Activated CD8-positive, alpha-beta memory T cell treated with anti-CD3 and anti-CD28 coated beads for 36 hours (primary cell): ENCODE measurements around the gene SMIM13. TPM values are rescaled to one million over a fixed set of nuclear protein-coding genes. Genes with fewer than 3 reads are reported as not detected.
"Not testable (repeated sequence)": the region's sequence is repeated elsewhere in the genome, so short reads cannot be mapped to it uniquely, and the experiment has no call there.

Source experiments
- CTCF ChIA-PET: fragments of 350-600 bp; sonication (Branson Sonifier 250); formaldehyde crosslinking; loops from one replicate; lab custom pipeline; 2021; ENCODE audit warnings: antibody characterized with exemption; lab: Charles Lee
- POLR2A ChIA-PET: fragments of 350-600 bp; sonication (Branson Sonifier 250); formaldehyde crosslinking; loops from one replicate; lab custom pipeline; 2021; ENCODE audit warnings: antibody characterized with exemption; lab: Charles Lee
- total RNA-seq, 2 experiments: library from RNA; stranded (reverse); gene quantifications; one replicate each; pipeline ENCODE4 v1.2.3, GENCODE V29; 2021

SMIM13 gene
- total RNA-seq, 2 experiments from 2014 or later: 17.9 to 18.1 TPM

DNA sequence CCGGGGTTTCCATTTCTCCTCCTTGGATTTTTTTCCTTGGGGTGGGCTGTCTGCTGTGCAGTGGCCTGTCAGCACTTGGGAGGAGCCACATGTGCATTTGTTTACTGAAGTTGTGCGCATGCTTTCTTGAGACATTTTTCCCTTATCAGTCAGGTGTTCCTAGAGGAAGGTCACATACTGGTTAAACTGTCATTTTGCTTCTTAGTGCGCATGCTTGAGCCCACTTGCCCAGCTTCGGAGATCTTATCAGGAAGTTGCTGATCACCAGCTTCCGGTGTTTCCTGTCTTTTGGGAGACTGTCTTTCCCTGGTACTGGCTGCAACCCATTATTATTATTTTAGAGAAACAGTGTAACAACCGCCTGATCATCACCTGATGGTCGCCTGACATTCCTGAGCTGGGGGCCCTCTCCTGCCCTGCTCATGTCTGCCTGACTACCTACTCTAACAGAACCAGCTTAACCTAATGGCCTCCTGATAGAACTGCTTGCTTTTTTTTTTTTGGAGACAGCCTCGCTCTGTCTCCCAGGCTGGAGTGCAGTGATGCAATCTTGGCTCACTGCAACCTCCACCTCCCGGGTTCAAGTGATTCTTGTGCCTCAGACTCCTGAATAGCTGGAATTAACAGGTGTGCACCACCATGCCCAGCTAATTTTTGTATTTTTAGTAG, 18.3 kb downstream of the SMIM13 start:
- ChIA-PET POLR2A (no interaction called here), CTCF (interaction anchor here (0.6 kb wide), 1 partner anchor 31 kb away, joined by 3 read pairs; no protein-coding TSS in a partner anchor)

DNA sequence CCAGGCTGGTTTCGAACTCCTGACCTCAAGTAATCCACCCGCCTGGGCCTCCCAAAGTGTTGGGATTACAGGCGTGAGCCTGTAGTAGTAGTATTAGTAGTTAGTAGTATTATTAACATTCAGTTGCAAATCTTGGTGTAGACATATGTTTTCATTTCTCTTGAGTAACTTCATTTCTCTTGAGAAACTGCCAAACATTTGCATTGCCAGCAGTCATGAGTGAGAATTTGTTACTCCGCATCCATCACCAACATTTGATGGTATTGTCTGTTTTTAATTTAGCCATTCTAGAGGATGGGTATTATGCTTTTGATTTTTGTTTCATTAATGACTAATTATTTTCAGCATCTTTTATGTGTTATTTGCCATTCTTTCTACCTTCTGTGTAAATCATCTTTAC, 19.4 kb downstream of the SMIM13 start:
- POLR2A ChIA-PET: no interaction called here

DNA sequence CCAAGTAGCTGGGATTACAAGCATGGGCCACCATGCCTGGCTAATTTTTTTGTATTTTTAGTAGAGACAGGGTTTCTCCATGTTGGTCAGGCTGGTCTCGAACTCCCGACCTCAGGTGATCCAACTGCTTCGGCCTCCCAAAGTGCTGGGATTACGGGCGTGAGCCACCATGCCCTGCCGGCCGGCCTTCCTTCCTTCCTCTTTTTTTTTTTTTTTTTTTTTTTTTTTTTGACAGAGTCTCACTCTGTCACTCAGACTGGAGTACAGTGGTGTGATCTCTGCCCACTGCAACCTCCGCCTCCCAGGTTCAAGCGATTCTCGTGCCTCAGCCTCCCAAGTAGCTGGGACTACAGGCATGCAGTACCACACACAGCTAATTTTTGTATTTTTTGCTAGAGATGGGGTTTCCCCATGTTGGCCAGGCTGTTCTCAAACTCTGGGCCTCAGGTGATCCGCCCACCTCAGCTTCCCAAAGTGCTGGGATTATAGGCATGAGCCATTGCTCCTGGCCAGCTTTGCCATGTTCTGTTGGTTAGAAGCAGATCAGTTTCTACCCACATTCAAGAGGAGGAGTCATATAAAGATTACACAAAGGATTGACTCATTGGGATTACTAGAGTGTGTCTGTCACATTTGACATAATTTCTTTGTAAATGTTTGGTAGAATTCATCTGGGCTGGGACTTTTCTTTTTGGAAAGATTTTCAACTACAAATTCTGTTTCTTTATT, 22.3 kb downstream of the SMIM13 start:
- CTCF ChIA-PET: interaction anchor here (0.6 to 1.4 kb wide), 2 partner anchors 19 to 380 kb away, joined by 3 read pairs; no protein-coding TSS in a partner anchor
- POLR2A ChIA-PET: not testable (repeated sequence)

More for the DNA sequence above, 19.4 kb downstream of the SMIM13 start:
- CTCF ChIA-PET: no interaction called here

DNA sequence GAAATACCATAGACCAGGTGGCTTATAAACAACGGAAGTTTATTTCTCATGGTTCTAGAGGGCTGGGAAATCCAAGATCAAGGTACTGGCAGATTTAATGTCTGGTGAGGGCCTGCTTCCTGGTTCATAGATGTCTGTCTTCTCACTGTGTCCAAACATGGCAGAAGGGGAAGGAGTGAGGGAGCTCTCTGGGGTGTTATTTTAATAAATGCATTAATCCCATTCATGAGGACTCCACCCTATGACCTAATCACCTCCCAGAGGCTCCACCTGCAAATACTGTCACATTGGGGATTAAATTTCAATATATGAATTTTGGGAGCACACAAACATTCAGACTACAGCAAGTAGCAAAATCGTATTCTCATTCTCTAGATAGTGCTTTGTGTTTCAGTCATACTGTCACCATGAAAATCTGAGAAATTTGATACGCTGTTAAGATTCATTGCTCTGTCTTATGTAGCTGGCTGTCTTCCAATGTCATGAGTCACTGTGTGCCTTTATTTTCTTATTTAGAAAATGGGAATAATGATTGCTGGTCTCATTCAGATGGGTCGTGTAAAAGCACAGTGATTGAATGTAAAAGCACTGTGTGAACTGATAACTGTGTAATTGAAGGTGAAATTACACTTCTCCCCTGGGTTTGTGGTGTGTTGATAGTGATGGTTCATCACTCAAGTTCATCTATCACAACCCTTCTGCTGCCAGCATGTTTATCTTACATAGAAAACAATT, 26.8 kb downstream of the SMIM13 start:
- ChIA-PET CTCF (interaction anchor here (0.9 kb wide), 1 partner anchor 376 kb away, joined by 3 read pairs; no protein-coding TSS in a partner anchor), POLR2A (no interaction called here)

DNA sequence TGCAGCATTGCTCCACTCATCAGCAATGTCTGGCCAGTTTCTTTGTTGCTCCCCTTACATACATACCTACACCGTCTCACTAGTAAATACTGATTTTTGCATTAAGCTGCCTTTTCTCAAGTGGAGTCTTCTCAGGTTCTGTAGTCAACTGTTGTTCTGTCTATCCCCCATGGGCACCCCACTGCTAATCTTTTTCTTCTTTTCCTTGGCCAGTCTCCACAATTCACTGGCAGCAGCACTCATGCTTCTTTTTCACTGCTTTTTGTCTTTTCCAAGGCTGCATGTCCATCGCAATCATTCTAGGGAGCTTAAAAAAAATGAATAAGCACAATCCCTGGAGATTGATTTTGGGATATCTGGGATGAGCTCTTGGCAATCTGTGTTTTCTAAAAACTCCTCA, 28.2 kb downstream of the SMIM13 start:
- ChIA-PET POLR2A (no interaction called here), CTCF (no interaction called here)

DNA sequence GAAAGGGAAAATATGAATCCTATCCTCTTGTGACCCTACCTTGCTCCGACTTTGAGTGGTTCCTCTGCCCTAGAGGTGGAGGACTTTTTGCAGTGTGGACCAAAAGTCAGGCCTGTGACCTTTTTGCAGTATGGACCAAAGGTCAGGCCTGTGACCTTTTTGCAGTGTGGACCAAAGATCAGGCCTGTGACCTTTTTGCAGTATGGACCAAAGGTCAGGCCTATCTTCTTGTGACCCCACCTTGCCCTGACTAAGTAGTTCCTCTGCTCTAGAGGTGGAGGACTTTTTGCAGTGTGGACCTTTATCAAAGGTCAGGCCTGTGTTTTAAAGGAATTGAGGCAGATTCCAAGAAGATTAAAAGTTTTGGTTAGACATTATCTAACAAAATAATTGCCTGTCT, 28.7 kb downstream of the SMIM13 start:
- POLR2A ChIA-PET: no interaction called here

DNA sequence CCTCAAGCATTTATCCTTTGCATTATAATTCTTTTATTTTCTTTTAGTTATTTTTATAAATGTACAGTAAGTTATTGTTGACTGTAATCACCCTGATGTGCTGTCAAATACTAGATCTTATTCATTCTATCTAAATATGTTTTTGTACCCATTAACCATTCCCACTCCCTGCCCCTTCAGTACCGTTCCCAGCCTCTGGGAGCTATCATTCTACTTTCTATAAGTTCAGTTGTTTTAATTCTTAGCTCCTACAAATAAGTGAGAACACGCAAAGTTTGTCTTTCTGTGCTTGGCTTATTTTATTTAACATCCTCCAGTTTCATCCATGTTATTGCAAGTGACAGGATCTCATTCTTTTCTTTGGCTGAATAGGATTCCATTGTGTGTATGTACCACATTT, 30.3 kb downstream of the SMIM13 start:
- ChIA-PET CTCF (interaction anchor here (0.6 kb wide), 1 partner anchor 72 kb away, joined by 3 read pairs; no protein-coding TSS in a partner anchor), POLR2A (interaction anchor here (0.5 kb wide), 1 partner anchor 24 kb away, joined by 4 read pairs; no protein-coding TSS in a partner anchor)

More for the DNA sequence above, 28.7 kb downstream of the SMIM13 start:
- CTCF ChIA-PET: no interaction called here

DNA sequence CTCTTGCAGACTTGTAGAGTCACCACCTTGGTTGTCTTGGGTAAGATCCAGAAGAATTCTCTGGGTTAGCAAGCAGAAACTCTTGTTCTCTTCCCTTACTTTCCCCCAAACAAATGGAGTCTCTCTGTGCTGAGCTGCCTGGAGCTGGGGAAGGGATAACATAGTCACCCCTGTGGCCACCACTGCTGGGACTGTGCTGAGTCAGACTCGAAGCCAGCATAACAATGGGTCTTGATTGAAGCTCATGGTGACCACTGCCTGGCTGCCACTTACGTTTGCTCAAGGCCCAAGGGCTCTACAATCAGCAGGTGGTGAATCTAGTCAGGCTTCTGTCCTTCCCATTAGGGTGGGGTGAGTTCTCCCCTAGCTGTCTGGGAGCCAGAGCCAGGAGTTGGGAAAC, 33.2 kb downstream of the SMIM13 start:
- CTCF ChIA-PET: no interaction called here
- POLR2A ChIA-PET: no interaction called here

DNA sequence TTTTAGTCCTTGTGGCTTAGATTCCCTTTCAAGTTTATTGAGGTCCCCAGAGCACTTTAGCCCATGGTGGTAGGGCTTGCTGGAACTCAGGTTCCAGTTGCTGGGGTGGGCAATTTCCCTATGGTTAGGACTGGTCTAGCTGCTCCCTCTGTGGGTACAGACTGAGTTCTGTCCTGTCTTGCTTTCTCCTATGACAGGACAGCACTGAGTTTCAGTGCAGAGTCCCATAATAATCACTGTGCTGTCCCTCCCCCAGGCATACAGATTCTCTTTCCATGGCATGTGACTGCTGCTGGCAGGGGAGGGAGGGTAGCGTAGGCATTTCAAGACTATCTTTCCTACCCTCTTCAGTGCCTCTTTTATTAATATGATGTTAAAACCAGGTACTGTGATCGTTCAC, 35.0 kb downstream of the SMIM13 start:
- ChIA-PET CTCF (no interaction called here), POLR2A (no interaction called here)

DNA sequence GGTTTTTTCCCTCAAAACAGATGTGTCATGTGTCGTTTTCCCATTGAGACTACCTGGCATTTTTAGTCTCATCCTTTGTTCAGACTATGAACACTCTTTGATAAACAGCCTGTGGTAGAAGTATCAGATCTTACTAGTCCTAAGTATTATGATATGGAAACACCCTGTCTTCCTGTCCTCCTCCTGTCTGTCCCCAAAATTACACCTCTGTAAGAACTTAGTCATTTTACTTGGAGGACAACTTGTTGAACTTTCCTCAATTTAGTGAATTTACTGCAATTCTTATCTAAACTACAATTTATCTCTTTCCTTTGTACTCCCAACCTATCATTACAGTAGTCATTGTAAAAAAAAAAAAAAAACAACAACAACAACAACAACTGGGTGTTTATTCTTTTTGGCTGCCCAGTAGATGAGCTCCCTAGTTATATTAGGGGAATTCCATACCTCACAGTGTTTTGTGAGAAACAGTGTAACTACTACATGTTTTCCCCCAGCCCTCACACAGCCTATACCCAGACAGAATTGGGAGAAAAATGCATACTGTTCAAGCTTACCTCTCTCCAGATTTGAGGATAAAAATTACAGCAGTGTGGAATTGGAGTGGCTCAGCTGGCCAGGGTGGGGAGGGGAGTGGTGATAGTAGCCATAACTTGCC, 36.4 kb downstream of the SMIM13 start:
- ChIA-PET POLR2A (no interaction called here), CTCF (no interaction called here)

DNA sequence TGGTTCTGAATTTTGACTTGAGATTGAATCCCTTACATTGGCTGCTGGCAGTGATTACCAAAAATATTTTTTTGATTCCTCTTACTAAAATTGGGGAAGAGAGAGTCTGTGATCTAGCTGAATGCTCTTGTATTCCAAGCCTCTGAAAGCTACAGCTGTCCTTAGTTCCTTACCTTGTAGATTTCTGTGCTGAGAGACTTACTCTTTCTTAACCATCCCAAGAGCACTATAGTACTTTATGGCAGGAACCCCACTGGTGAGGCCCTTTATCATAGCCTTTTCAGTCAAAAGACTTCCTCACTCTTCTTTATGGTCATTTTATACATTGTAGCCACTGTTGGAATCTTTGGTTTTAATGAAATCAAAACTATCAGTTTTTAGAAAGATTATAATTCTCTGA, 37.0 kb downstream of the SMIM13 start:
- POLR2A ChIA-PET: no interaction called here
- CTCF ChIA-PET: interaction anchor here (1.2 kb wide), 1 partner anchor 13 kb away, joined by 4 read pairs; no protein-coding TSS in a partner anchor

DNA sequence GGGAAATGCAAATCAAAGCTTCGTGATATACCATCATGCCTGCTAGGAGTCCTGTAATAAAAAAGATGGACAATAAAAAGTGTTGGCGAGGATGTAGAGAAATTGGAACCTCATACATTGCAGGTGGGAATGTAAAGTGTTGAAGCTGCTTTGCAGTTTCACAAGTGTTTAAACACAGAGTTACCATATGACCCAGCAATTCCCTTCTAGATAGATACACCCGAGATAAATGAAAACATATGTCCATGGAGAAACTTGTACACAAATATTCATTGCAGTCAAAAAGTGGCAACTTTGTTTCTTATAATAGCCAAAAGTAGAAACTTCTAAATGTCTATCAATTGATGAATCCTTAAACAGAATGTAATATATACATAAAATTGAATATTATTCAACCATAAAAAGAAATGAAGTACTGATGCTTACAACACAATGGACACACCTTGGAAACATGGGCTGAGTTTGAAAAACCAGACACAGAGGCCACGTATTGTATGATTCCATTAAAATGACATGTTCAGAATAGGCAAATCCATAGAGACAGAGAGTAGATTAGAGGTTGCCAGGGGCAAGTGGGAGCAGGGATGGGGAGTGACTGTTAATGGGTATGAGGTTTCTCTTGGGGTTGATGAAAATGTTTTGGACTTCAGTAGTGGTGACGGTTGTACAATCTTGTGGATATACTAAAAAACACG, 38.7 kb downstream of the SMIM13 start:
- ChIA-PET CTCF (interaction anchor here (0.9 kb wide), 1 partner anchor 12 kb away, joined by 3 read pairs; no protein-coding TSS in a partner anchor), POLR2A (no interaction called here)

DNA sequence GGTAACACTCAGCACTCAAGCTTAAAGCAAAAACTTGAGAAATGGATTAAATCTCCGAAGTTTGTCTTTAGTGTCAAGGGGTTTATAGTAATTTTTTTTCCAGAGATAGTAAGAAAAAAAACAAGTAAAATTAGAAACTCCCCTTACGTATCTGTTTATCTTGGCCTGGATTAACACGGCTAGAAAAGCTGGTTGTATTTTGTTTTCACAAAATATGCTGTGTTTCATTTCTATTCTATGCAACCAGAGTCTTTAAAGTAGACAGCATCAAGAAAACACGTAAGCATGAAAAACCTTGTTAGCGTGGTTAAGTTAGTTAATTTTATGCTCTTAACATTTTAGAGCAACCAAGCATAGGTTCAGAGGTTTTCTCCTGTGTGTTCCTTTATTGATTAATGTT, 39.6 kb downstream of the SMIM13 start:
- ChIA-PET CTCF (no interaction called here), POLR2A (interaction anchor here (0.6 kb wide), 1 partner anchor 32 kb away, joined by 3 read pairs; no protein-coding TSS in a partner anchor)

DNA sequence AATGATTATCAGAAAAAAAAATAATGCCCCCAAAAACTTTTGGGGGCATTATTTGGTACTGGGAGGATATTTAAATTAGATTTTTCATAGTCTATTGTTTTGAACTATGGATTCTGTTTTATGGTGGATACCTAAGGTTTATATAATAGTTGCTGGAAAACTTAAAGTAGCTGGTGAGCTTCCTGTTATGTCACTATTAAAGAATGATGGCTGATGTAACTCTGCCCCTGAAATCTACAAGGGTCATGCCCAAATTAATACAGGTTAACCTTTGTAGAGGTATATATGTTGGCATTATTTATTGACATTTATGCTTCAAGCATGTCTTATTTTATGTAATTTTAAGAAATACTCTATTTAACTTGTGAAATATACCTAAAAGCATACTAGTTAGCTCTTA, 43.2 kb downstream of the SMIM13 start:
- ChIA-PET POLR2A (interaction anchor here (0.6 kb wide), 1 partner anchor 86 kb away, joined by 3 read pairs; no protein-coding TSS in a partner anchor), CTCF (no interaction called here)

DNA sequence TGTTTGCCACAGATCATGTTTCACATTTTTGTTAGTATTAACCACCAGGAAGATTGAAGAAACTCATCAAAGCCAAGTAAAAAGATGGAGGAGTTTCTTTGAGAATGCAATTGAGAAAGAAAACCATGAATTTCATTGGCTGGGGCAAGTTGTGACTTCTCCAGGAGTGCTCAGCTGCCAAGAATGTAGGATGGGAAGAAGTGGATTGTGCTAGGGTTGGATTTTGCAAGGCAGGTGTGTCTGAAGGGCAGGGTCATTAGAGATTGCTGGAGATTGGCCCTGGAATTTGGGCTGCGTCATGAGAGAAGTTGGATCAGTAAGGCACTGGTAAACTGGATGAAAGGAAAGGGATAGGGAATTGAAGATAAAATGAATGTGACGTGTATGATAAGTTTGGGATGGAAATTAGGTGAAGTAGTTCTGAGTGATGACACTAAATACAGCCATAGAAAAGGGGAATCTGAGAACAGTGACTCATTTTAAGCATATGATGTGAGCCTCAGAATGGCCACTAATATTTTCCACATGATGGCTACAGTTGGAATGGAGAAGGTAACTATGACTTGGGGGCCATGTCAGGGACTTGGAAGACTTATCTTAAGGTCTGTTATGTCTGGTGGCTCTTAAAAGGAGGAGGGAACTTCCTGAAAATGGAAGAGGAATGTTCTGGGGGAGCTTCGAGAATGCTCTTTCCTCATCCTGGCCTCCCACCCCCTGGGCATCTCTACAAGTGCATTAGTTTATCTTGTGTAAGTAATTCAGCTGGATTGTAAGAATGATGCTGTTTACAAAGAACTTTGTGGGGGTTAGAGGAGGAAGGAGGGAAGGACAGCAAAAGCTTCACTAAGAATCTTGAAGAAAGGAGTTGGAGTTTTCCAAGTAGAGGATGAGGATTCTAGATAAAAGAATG, 45.7 kb downstream of the SMIM13 start:
- ChIA-PET CTCF (no interaction called here), POLR2A (no interaction called here)

DNA sequence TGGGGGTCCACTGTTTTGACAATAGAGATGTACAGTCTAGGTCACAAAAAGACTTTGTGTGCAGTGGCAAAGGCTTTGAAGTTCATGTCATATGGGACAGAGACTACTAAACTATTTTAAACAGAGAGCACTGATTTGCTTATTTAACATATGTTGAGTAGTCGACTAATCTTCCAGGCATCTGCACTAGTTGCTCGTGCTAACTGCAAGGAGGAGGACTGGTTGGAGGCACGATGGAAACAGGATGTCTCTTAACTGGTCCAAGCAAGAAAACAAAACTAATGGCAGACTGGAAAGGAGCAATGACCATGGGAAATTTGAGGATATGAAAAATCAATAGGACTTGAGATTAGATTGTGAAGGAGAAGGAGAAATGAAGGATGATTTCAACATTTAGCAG, 46.4 kb downstream of the SMIM13 start:
- CTCF ChIA-PET: no interaction called here
- POLR2A ChIA-PET: no interaction called here

DNA sequence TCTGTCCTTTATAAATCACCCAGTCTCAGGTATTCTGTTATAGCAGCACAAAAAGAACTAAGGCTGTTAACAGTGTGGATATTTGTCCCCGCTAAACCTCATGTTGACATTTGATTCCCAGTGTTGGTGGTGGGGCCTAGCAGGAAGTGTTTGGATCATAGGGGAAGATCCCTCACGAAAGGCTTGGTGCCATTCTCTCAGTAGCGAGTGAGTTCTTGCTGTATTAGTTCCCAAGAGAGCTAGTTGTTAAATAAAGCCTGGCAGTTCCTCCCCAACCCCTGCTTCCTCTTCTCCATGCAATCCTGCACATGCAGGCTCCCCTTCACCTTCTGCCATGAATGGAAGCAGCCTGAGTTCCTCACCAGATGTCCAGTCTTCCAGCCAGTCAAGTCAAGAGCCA, 47.7 kb downstream of the SMIM13 start:
- CTCF ChIA-PET: interaction anchor here (0.7 kb wide), 1 partner anchor 1129 kb away, joined by 5 read pairs; no protein-coding TSS in a partner anchor
- POLR2A ChIA-PET: no interaction called here
